K562 (cell line): Measurements from ENCODE around the gene AP4E1. TPM values are rescaled to one million over a fixed set of nuclear protein-coding genes. Genes with fewer than 3 reads are reported as not detected.

Experiments
- ATAC-seq: fragments of 200-7000 bp; cut with Tn5 transposase; 3 replicates; pipeline ENCODE4 v1.9.1; 2020; ENCODE audit warnings: moderate library complexity
- BruUV-seq: library from RNA; stranded (reverse); fragments of 400-500 nt; replicated peaks from 2 replicates; lab custom pipeline; 2021; lab: Mats Ljungman, UMichigan
- CTCF ChIA-PET: fragments of 300-600 bp; formaldehyde crosslinking; extraction: SDS; loops from one replicate; lab custom pipeline; 2021; ENCODE audit warnings: low intra/inter-chr PET ratio; lab: Yijun Ruan, JAX
- POLR2A ChIA-PET: fragments of 300-600, 350-650 bp; sonication (Branson Sonifier 250); formaldehyde crosslinking; extraction: SDS; loops from one replicate; lab custom pipeline; 2021; ENCODE audit warnings: antibody characterized with exemption, inconsistent platforms; lab: Yijun Ruan, JAX
- DNase-seq, 4 experiments: peaks; one replicate each; pipeline versions ENCODE4 v3.0.0 to v3.0.0-alpha.2; 2011 to 2018; ENCODE audit warnings: low spot score in 3 of 4, mixed read lengths in 3 of 4; ENCODE audit errors: extremely low read depth in 1 of 4
- FAIRE-seq: peaks from 2 replicates; lab custom pipeline; 2011; peaks lifted over from hg19 to GRCh38; lab: Jason Lieb, UNC
- H2AFZ ChIP-seq: 2 replicates; pipeline ENCODE4 v1.6.0; 2011; ENCODE audit warnings: low read depth, low read length, control low read depth, inconsistent platforms
- H3K27ac ChIP-seq: fragments of 200-600 bp; 3 replicates; pipeline ENCODE4 v1.8.0; 2011; ENCODE audit warnings: low read depth, mild to moderate bottlenecking, control low read depth, inconsistent platforms, low read length, moderate library complexity, mixed read lengths; ENCODE audit errors: extremely low read depth
- H3K27me3 ChIP-seq, 2 experiments: fragments of 300-600 bp in 1 of 2; 2 replicates in 1 of 2; 3 replicates in 1 of 2; pipeline versions ENCODE4 v1.6.0 to v1.8.0; 2011; ENCODE audit warnings: inconsistent platforms in 2 of 2, low read length in 2 of 2, mild to moderate bottlenecking in 1 of 2, mixed read lengths in 1 of 2, moderate library complexity in 1 of 2; ENCODE audit not compliant: control insufficient read depth in 2 of 2, insufficient read depth in 2 of 2
- H3K36me3 ChIP-seq: fragments of 300-600 bp; 3 replicates; pipeline ENCODE4 v1.8.0; 2011; ENCODE audit warnings: mild to moderate bottlenecking, low read length, inconsistent platforms; ENCODE audit not compliant: control insufficient read depth, insufficient read depth
- H3K4me1 ChIP-seq, 2 experiments: fragments of 200-600 bp in 1 of 2; replicated peaks in 1 of 2; 2 replicates in 1 of 2; 3 replicates in 1 of 2; pipeline versions ENCODE4 v1.5.1 to v1.8.0; 2011; ENCODE audit warnings: inconsistent platforms in 2 of 2, low read length in 2 of 2, mild to moderate bottlenecking in 1 of 2, mixed read lengths in 1 of 2, moderate library complexity in 1 of 2; ENCODE audit not compliant: control insufficient read depth in 2 of 2, insufficient read depth in 2 of 2
- H3K4me2 ChIP-seq: 2 replicates; pipeline ENCODE4 v1.6.1; 2011; ENCODE audit warnings: low read length, control low read depth, inconsistent platforms, mixed read lengths; ENCODE audit not compliant: insufficient read depth
- H3K4me3 ChIP-seq: fragments of 200-600 bp; sonication (generic), shearing (Covaris generic); 2 replicates; pipeline ENCODE4 v1.5.1; 2016; ENCODE audit warnings: control low read depth, inconsistent platforms
- H3K79me2 ChIP-seq: fragments of 200-600 bp; 3 replicates; pipeline ENCODE4 v1.8.0; 2011; ENCODE audit warnings: low read length, inconsistent platforms; ENCODE audit not compliant: control insufficient read depth, insufficient read depth
- H3K9ac ChIP-seq, 2 experiments: 2 replicates each; pipeline versions ENCODE4 v1.6.0 to v1.6.1; 2011; ENCODE audit warnings: low read depth in 2 of 2, low read length in 2 of 2, control low read depth in 1 of 2, inconsistent platforms in 1 of 2, mild to moderate bottlenecking in 1 of 2, mixed read lengths in 1 of 2; ENCODE audit not compliant: insufficient read depth in 1 of 2
- H3K9me1 ChIP-seq: one replicate; pipeline ENCODE4 v1.6.0; 2011; ENCODE audit warnings: inconsistent platforms, mild to moderate bottlenecking, low read length, moderate library complexity; ENCODE audit not compliant: control insufficient read depth, insufficient read depth
- H3K9me3 ChIP-seq: replicated peaks from 2 replicates; pipeline ENCODE4 v1.5.1; 2011; ENCODE audit warnings: low read depth, low read length, inconsistent platforms; ENCODE audit not compliant: control insufficient read depth, insufficient read depth
- H4K20me1 ChIP-seq: replicated peaks from 2 replicates; pipeline ENCODE4 v1.6.1; 2011; ENCODE audit warnings: low read length, inconsistent platforms, mixed read lengths; ENCODE audit not compliant: control insufficient read depth, insufficient read depth
- AFF1 ChIP-seq, 2 experiments: fragments of 450-650 bp; IDR thresholded peaks; 2 replicates each; pipeline ENCODE4 v1.6.1; 2018; ENCODE audit warnings: mild to moderate bottlenecking in 2 of 2, low read depth in 1 of 2; ENCODE audit not compliant: partially characterized antibody in 2 of 2
- ATF7 ChIP-seq: fragments of 450-650 bp; IDR thresholded peaks from 2 replicates; pipeline ENCODE4 v1.7.1; 2014; ENCODE audit warnings: mild to moderate bottlenecking, moderate library complexity
- CEBPB ChIP-seq: fragments of 450-650 bp; IDR thresholded peaks from 2 replicates; pipeline ENCODE4 v1.6.1; 2016; ENCODE audit warnings: missing genetic modification characterization, missing compliant biosample characterization
- EP400 ChIP-seq: fragments of 450-650 bp; IDR thresholded peaks from 2 replicates; pipeline ENCODE4 v1.6.1; 2017; ENCODE audit warnings: antibody characterized with exemption, mild to moderate bottlenecking, moderate library complexity
- SAFB ChIP-seq: fragments of 200-400 bp; formaldehyde crosslinking; IDR thresholded peaks from 2 replicates; pipeline ENCODE4 v1.6.1; 2017; ENCODE audit warnings: low read depth, low read length, borderline replicate concordance
- TAF1 ChIP-seq: IDR thresholded peaks from 2 replicates; pipeline ENCODE4 v1.6.1; 2011; ENCODE audit warnings: mild to moderate bottlenecking, low read length, moderate library complexity; ENCODE audit not compliant: insufficient read depth, control insufficient read depth, severe bottlenecking; ENCODE audit errors: extremely low read depth
- ZNF395 ChIP-seq: fragments of 200-800 bp; sonication (Bioruptor generic); IDR thresholded peaks from 2 replicates; pipeline ENCODE4 v1.6.1; 2017; ENCODE audit warnings: missing genetic modification characterization, missing compliant biosample characterization
- WGBS: fragments of 100-300 bp; shearing (Covaris generic); methylation state at CpG from one replicate; pipeline ENCODE4 v1.1.6; 2016; ENCODE audit warnings: low coverage, mixed read lengths; ENCODE audit not compliant: insufficient coverage; ENCODE audit errors: missing lambda C conversion rate; 5-methylcytosine and 5-hydroxymethylcytosine counted together
- in situ Hi-C: fragments of 300-500 bp; cut with MboI; formaldehyde crosslinking; loops from 4 replicates; pipeline ENCODE4 v1.15.0; 2018; ENCODE audit warnings: inconsistent platforms, mixed read lengths
- intact Hi-C: fragments of 100-400 bp; cut with micrococcal nuclease; formaldehyde crosslinking; loops from 2 replicates; pipeline ENCODE4 v1.14.2; 2022
- polyA plus RNA-seq, 8 experiments: library from polyadenylated mRNA; depleted of rRNA in 4 of 8; stranded (reverse) in 5 of 8; unstranded in 3 of 8; fragments of >200 nt; fragmentation: Nextera tagmentation in 2 of 8; fragmentation: Illumina TruSeq in 1 of 8; extraction: Ambion mirVana in 2 of 8; extraction: Trizol in 1 of 8; gene quantifications; 2 replicates each; pipeline versions ENCODE4 v1.2.1 to v1.2.3, GENCODE V29; 2011 to 2014; ENCODE audit warnings: inconsistent platforms in 1 of 8, missing spikeins in 1 of 8
- total RNA-seq, 7 experiments: library from RNA; depleted of rRNA in 6 of 7; stranded (reverse); fragments of >200 nt in 6 of 7; fragmentation: Illumina TruSeq in 2 of 7; extraction: Trizol in 2 of 7; gene quantifications; 2 replicates each; pipeline versions ENCODE4 v1.2.1 to v1.2.3, GENCODE V29; 2011 to 2021; ENCODE audit warnings: low replicate concordance in 1 of 7

AP4E1 gene
- total and polyA plus RNA-seq, 9 of the 15 experiments (the other 6 are each of a cell fraction or from before 2014, with no cell fraction given) = 1.3 to 11.5 (median 4.4) TPM

- POLR2A ChIA-PET = no interaction called here
Observed at GRCh38 chr15:50973605-50974004, 65.1 kb downstream of the AP4E1 start.

More at GRCh38 chr15:50973605-50974004, 65.1 kb downstream of the AP4E1 start:
- Histone ChIP-seq H3K9ac (no peak overlapping the region), H3K27ac (no peak overlapping the region), H3K4me1 (no peaks in the 10 kb centered on the region), H3K36me3 (peaks cover 22% of the 10 kb centered on the region; the same call in 2 of the 3 replicates), H4K20me1 (no peaks in the 10 kb centered on the region), H3K4me2 (no peak overlapping the region), H3K4me3 (no peak overlapping the region), H3K27me3 (no peaks in the 10 kb centered on the region), H2AFZ (no peak overlapping the region), H3K79me2 (no peaks in the 10 kb centered on the region), H3K9me3 (peaks cover 15% of the 10 kb centered on the region), H3K9me1 (no peaks in the 10 kb centered on the region)
- intact Hi-C loops = no loop called here
- CTCF ChIA-PET = no interaction called here
- FAIRE-seq (no peak), ATAC-seq (no peak), DNase-seq (no peak)
- in situ Hi-C loops = no loop called here
- TF ChIP-seq AFF1 (IDR thresholded peaks at IDR 0.05; ENCODE audit: low read depth in 1 of 2, partially characterized antibody in 2 of 2) (no peak), TAF1 (no peak), ATF7 (peak; percentile 15; the same call in 1 of the 2 replicates), SAFB (no peak), CEBPB (tag) (no peak), ZNF395 (CRISPR knock-in tag) (no peak), EP400 (no peak)
- WGBS = 77% methylated on average over 4 of the region's 4 CpGs
- no TSS peak for BruUV-seq
